Esophagus squamous epithelium (tissue), 4 donors: ENCODE measurements around the gene PET100.

Source experiments
- POLR2A ChIP-seq, 4 donors: fragments of 450-650 bp; IDR thresholded peaks; one replicate each; pipeline ENCODE4 v1.6.1; 2017; ENCODE audit warnings: antibody characterized with exemption in 4 of 4, mild to moderate bottlenecking in 4 of 4, moderate library complexity in 3 of 4
- TF ChIP-seq, protein P1 (sequence below), 6 experiments: fragments of 450-650 bp in 4 of 6; fragments of 200-600 bp in 2 of 6; sonication (generic) in 2 of 6; IDR thresholded peaks; one replicate each; pipeline ENCODE4 v1.5.1; 2016 to 2019; ENCODE audit warnings: antibody characterized with exemption in 6 of 6, mild to moderate bottlenecking in 4 of 6, moderate library complexity in 4 of 6

DNA sequence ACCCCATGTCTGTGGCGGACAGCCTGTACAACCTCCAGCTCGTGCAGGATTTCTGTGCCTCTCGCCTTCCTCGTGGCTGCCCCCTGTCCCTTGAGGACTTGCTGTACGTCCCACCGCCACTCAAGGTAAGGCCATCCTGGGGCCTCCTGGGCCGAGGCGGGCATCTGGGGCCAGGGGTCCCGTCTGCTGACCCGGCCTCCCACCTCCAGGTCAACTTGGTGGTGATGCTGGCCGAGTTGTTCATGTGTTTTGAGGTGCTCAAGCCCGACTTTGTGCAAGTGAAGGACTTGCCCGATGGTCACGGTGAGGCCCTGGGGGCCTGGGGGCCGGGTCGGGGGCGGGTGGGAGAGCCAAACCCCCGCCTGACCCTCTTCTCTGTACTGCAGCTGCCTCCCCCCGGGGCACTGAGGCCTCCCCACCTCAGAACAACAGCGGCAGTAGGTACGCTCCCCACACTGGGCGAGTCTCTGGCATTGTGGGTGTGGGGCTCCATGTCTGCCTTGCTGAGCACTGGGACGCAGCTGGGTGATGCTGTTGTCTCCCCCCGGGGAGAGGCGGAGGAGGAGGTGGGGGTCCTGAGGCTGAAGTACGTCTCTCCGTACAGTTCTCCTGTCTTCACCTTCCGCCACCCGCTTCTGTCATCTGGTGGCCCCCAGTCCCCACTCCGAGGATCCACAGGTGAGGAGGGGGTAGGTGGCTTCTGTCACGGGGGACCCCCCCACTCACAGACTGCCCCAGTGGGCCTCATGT lies 18.9 kb upstream of the PET100 start:
- TF ChIP-seq POLR2A (IDR thresholded peaks at IDR 0.05): no peak
- TF ChIP-seq, protein P1, sequence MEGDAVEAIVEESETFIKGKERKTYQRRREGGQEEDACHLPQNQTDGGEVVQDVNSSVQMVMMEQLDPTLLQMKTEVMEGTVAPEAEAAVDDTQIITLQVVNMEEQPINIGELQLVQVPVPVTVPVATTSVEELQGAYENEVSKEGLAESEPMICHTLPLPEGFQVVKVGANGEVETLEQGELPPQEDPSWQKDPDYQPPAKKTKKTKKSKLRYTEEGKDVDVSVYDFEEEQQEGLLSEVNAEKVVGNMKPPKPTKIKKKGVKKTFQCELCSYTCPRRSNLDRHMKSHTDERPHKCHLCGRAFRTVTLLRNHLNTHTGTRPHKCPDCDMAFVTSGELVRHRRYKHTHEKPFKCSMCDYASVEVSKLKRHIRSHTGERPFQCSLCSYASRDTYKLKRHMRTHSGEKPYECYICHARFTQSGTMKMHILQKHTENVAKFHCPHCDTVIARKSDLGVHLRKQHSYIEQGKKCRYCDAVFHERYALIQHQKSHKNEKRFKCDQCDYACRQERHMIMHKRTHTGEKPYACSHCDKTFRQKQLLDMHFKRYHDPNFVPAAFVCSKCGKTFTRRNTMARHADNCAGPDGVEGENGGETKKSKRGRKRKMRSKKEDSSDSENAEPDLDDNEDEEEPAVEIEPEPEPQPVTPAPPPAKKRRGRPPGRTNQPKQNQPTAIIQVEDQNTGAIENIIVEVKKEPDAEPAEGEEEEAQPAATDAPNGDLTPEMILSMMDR (IDR thresholded peaks at IDR 0.05): no peak
